Measurements from ENCODE around the gene LGI4. TPM values are rescaled to one million over a fixed set of nuclear protein-coding genes. Genes with fewer than 3 reads are reported as not detected.

Gene LGI4
- polyA plus RNA-seq, 1 experiment: 0.25 TPM

DNA sequence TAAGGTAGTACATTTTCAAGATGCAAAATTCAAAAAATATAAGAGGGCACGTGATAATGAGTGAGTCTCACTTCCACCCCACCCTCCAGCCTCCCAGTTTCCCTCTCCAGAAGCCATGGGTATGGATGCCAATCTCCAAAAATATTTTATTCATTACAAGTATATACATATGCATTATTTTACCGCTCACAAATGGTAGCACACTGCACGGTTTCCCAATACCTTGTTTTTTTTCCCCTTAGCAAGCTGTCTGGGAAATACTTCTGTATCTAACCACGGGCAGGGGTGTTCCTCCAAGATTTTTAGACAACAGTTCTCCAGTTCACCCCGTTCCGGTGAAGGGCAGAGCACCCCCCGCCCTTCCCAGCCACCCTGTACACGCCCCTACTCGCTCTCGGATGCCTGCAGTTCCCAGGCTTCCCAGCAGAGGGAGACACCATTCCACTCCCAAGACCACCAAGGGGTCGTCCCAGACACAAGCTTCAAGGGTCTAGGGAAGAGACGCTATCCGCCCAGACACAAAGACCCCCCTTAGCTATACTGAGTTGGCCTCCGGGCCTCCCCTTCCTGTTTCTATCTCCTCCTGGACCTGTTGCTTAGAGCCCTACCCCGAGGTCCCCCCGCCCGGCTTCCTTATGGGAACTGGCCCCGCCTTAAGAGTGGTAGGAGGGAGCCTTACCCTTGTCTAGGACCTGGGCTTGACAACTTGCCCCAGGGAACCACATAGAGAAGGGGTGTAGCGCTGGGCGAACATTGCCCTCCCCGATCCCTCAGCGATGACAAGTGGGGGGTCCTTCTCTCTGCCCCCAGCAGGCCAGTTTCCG is 20.3 kb downstream of the LGI4 start:
- no peak overlapping the region for H3K4me3 ChIP-seq (ENCODE audit: low read depth, low read length)
- ChIA-PET POLR2A (no interaction called here), CTCF (interaction anchor here (0.7 to 4.8 kb wide), 23 partner anchors 9 to 150 kb away, joined by 3 to 59 read pairs (median 4); partner anchors contain the start of genes FXYD7 and LGI4)
- H3K27me3 ChIP-seq (ENCODE audit: control insufficient read depth, insufficient read depth, low read length): peaks cover 10% of the 10 kb centered on the region
- no peak for DNase-seq (ENCODE audit: low read depth)
- TF ChIP-seq, protein P1, sequence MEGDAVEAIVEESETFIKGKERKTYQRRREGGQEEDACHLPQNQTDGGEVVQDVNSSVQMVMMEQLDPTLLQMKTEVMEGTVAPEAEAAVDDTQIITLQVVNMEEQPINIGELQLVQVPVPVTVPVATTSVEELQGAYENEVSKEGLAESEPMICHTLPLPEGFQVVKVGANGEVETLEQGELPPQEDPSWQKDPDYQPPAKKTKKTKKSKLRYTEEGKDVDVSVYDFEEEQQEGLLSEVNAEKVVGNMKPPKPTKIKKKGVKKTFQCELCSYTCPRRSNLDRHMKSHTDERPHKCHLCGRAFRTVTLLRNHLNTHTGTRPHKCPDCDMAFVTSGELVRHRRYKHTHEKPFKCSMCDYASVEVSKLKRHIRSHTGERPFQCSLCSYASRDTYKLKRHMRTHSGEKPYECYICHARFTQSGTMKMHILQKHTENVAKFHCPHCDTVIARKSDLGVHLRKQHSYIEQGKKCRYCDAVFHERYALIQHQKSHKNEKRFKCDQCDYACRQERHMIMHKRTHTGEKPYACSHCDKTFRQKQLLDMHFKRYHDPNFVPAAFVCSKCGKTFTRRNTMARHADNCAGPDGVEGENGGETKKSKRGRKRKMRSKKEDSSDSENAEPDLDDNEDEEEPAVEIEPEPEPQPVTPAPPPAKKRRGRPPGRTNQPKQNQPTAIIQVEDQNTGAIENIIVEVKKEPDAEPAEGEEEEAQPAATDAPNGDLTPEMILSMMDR (IDR thresholded peaks at IDR 0.05; ENCODE audit: insufficient read depth, low read depth, low read length): peak; percentile 99
- H3K36me3 ChIP-seq (ENCODE audit: control insufficient read depth, insufficient read depth, low read length): no peaks in the 10 kb centered on the region

DNA sequence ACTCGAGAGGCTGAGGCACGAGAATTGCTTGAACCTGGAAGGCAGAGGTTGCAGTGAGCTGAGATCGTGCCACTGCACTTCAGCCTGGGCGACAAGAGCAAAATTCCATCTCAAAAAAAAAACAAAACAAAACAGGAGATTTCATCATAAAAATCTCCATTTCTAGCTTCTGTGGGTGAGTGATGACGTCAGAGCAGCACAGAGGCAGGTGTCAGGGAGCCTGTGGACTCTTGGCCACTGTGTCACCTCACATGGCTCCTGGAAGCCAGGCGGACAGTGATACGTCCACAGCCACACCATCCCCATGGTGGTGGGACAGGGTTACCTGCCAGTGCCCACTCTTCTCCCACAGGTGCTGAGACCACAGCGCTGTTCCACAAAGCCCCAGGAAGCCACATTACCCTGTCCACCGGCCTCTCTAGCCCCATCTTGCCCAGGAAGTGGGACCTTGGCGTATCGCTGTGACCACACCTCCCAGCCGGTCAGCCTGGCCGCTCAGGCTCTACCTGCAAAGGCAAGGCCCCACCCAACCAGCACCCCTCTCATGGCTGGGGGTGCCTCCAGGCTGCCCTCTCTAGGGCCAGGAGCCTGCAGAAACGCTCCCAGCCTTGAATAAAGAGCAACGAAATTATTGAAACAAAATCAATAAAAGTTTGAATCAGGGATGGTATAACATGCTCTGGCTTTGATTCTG is 21.7 kb downstream of the LGI4 start:
- H3K4me3 ChIP-seq (ENCODE audit: low read depth, low read length): no peak overlapping the region

DNA sequence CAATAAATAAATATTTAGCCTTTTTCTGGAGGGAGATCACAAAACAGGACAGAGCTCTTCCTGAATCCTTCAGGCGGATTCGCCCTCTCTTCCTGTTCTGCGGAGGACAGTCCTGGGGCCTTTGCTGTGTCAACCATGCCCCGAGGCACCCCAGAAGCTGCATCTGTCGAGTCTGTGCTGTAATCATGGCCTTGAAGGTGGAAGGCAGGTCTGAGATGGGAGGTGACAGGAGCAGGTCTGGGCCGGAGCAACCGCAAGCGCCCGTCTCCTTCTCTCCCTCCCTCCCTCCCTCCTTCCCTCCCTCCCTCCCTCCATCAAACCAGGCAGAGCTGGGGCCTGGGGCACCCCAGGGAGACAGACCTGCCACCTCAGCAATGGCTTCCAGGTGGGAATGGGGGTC is 23.9 kb downstream of the LGI4 start:
- TF ChIP-seq, protein P1 (IDR thresholded peaks at IDR 0.05; ENCODE audit: insufficient read depth, low read depth, low read length): no peak
- Histone ChIP-seq H3K36me3 (ENCODE audit: control insufficient read depth, insufficient read depth, low read length) (no peaks in the 10 kb centered on the region), H3K27me3 (ENCODE audit: control insufficient read depth, insufficient read depth, low read length) (peaks cover 7% of the 10 kb centered on the region), H3K4me3 (ENCODE audit: low read depth, low read length) (no peak overlapping the region)
- no peak for DNase-seq (ENCODE audit: low read depth)
- ChIA-PET POLR2A (interaction anchor here (0.5 kb wide), 1 partner anchor 13 kb away, joined by 7 read pairs; no protein-coding TSS in a partner anchor), CTCF (interaction anchor here (0.5 to 2.8 kb wide), 10 partner anchors 9 to 67 kb away, joined by 3 to 9 read pairs (median 3); partner anchors contain the start of gene LGI4)

More for the DNA sequence above, 21.7 kb downstream of the LGI4 start:
- ChIA-PET POLR2A (no interaction called here), CTCF (interaction anchor here (1.0 to 2.8 kb wide), 2 partner anchors 11 to 13 kb away, joined by 3 to 9 read pairs; no protein-coding TSS in a partner anchor)
- TF ChIP-seq, protein P1 (IDR thresholded peaks at IDR 0.05; ENCODE audit: insufficient read depth, low read depth, low read length): no peak
- no peak for DNase-seq (ENCODE audit: low read depth)
- no peaks in the 10 kb centered on the region for H3K36me3 ChIP-seq (ENCODE audit: control insufficient read depth, insufficient read depth, low read length)
- H3K27me3 ChIP-seq (ENCODE audit: control insufficient read depth, insufficient read depth, low read length): peaks cover 10% of the 10 kb centered on the region

DNA sequence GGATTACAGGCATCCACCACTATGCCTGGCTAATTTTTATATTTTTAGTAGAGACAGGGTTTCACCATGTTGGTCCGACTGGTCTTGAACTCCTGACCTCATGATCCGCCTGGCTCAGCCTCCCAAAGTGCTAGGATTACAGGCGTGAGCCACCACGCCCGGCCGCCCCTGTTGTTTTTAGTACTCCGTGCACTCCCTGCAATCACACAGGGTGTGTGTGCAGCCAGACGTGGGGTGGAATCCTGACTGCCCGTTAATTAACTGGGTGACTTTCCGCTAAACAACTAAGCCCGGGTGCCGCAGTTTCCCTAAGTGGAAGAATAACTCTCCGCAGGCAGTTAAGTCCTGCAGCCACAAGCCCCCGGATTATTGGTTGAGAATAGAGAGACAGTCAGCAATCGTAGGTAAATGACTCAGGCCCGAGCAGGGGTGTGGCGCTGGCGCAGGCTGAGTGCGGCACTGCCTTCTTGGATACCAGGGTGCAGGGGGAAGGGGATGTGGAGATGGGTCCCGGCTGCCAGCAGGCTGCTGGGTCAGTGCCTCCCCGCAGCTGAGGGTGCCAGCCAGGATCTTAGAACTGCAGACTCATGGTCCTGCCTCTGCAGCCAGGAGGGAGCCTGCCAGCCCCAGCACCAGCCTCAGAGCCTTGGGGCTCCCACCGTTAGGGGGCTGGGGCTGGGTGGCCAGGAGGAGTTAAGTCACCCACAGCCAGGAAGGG is 25.3 kb downstream of the LGI4 start:
- ChIA-PET POLR2A (no interaction called here), CTCF (interaction anchor here (1.0 to 1.5 kb wide), 3 partner anchors 10 to 65 kb away, joined by 3 read pairs; no protein-coding TSS in a partner anchor)
- H3K36me3 ChIP-seq (ENCODE audit: control insufficient read depth, insufficient read depth, low read length): no peaks in the 10 kb centered on the region
- DNase-seq (ENCODE audit: low read depth): no peak
- H3K4me3 ChIP-seq (ENCODE audit: low read depth, low read length): no peak overlapping the region
- H3K27me3 ChIP-seq (ENCODE audit: control insufficient read depth, insufficient read depth, low read length): peaks cover 3% of the 10 kb centered on the region; the same call in 1 of the 2 replicates
- TF ChIP-seq, protein P1 (IDR thresholded peaks at IDR 0.05; ENCODE audit: insufficient read depth, low read depth, low read length): no peak

All from BJ (cell line).